ENCODE measurements around the gene TFCP2L1.

DNA sequence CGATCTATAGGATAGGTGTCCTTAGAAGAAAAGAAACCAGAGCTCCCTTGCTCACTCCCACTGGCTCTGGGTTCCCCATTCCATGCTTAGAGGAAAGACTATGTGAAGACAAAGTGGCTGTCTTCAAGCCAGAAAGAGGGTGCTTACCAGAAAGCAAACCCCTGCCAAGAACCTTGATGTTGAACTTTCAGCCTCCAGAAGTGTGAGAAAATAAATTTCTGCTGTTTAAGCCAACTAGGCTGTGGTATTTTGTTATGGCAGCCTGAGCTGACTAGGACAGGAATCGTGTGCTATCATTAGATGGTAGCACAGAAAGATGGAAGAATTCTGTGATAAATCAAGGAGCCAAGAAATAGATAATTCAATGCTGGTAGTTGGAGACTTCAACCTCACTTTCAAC, 19.9 kb upstream of the TFCP2L1 start:
- TF ChIP-seq, protein P1, sequence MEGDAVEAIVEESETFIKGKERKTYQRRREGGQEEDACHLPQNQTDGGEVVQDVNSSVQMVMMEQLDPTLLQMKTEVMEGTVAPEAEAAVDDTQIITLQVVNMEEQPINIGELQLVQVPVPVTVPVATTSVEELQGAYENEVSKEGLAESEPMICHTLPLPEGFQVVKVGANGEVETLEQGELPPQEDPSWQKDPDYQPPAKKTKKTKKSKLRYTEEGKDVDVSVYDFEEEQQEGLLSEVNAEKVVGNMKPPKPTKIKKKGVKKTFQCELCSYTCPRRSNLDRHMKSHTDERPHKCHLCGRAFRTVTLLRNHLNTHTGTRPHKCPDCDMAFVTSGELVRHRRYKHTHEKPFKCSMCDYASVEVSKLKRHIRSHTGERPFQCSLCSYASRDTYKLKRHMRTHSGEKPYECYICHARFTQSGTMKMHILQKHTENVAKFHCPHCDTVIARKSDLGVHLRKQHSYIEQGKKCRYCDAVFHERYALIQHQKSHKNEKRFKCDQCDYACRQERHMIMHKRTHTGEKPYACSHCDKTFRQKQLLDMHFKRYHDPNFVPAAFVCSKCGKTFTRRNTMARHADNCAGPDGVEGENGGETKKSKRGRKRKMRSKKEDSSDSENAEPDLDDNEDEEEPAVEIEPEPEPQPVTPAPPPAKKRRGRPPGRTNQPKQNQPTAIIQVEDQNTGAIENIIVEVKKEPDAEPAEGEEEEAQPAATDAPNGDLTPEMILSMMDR (conservative IDR thresholded peaks at IDR 0.05 in 1 of 2, IDR thresholded peaks at IDR 0.05 in 1 of 2; ENCODE audit: low read depth in 1 of 2, low read length in 2 of 2): no peak
- TF ChIP-seq EZH2 (IDR thresholded peaks at IDR 0.05; ENCODE audit: low read length, missing control alignments): no peak

All from fibroblast of lung (primary cell).